ENCODE results near the gene ITGA11. TPM values are rescaled to one million over a fixed set of nuclear protein-coding genes. Genes with fewer than 3 reads are reported as not detected.
"Not testable (repeated sequence)": the region's sequence is repeated elsewhere in the genome, so short reads cannot be mapped to it uniquely, and the experiment has no call there.

ITGA11 gene
- total RNA-seq, 1 donor from 2014 or later = 4.5 TPM

DNA sequence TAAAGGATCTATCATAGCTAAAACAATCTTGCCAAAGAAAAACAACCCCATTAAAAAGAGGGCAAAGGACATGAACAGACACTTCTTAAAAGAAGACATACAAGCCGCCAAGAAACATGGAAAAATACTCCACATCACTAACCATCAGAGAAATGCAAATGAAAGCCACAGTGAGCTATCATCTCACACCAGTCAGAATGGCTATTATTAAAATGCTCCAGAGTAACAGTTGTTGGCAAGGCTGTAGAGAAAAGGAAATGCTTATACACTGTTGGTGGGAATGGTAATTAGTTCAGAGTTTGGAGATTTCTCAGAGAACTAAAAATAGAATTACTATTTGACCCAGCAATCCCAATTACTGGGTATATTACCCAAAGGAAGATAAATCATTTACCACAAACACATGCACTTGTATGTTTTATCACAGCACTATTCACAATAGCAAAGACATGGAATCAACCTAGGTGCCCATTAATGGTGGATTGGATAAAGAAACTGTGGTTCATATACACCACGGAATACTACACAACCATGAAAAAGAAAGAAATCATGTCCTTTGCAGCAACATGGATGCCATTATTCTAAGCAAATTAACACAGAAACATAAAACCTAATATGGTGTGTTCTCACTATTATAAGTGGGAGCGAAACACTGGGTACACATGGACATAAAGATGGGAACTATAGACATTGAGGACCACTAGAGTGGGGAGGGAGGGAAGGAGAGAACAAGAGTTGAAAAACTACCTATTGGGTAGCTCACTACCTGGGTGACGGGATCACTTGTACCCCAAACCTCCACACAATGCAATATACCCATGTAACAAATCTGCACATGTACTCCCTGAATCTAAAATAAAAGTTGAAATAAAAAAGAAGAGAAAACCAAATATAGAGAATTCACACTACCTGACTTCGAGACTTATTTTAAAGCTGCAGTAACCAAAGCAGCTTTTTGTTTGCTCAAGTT, 32.6 kb downstream of the ITGA11 start:
- DNase-seq (ENCODE audit: low spot score) = no peak

DNA sequence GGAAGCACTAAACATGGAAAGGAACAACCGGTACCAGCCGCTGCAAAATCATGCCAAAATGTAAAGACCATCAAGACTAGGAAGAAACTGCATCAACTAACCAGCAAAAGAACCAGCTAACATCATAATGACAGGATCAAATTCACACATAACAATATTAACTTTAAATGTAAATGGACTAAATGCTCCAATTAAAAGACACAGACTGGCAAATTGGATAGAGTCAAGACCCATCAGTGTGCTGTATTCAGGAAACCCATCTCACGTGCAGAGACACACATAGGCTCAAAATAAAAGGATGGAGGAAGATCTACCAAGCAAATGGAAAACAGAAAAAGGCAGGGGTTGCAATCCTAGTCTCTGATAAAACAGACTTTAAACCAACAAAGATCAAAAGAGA, 34.0 kb downstream of the ITGA11 start:
- DNase-seq (ENCODE audit: low spot score) = not testable (repeated sequence)

DNA sequence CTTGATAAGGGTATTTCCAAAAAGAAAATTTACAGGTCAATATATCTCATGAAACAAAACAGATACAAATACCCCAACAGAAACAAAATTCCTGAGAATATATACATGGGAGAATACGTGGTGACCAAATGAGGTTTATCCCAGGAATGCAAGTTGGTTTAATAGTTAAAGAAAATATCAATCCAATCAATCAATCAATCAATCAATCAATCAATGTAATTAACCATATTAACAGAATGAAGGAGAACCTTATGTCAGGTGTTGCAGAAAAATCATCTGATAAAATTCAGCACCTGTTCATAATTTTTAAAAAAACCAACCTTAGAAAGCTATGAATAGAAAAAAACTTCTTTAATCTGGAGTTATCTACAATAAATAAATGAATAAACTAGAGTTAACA, 35.9 kb downstream of the ITGA11 start:
- no peak for DNase-seq (ENCODE audit: low spot score)

DNA sequence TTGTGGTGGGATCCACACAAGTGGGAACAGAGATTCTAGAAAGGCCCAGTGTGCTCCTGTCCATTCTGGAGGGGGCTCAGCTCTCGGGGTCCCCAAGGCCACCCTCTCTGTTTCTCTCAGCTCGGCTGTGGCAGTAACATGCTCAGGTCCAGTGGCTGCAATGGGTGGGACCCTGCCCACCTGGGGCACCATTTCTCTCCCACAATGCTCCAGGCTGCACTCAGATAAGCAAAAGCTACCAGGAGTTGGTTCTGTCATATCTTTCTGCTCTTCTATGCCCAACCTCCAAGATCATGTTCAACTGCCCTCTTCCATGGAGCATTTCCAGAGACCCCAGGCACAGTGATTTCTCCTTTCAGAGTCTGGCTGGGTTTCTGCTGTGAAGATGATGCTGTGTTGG, 40.8 kb downstream of the ITGA11 start:
- peak; percentile 16 for DNase-seq (ENCODE audit: low spot score)

DNA sequence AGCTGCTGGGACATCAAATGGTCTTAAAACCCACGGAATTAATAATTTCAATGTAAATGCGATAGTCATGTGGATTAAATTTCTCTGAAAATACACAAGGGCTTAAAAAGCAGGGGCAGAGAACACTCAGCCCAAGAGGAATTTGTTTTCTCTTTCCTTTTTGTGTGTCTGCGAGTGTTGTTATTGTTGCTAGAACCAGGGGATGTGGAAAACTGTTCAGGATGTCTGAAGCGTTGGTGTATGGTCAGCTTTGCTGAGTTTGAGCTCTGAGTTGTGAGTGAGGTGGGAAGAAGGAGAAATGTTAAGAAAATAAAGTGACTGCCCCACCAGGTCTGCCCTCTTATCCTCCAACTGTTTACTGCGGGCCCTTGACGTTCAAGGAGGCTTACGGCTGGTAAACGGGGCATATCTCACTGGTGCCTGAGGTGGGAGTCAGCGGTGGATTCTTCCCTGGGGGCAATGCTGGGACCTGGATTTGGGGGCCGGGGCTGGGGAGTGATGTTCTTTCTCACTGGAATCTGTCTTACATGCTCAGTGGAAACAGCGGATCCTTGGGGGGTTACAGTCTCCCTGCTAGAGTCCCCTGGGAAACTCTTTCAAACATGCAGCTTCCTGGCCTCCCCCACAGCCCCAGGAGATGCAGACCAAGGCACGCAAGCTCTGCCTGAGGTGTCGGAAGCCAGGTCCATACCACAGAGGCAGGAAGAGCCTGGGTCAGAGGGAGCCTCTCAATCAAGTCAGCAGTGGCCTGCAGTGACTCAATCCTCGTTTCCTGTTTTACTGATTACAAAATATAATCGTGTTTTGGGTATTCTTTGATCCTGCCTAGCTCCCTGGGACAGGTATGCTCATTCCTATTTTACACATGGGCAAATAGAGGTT, 41.8 kb downstream of the ITGA11 start:
- peak; percentile 57 for DNase-seq (ENCODE audit: low spot score)

DNA sequence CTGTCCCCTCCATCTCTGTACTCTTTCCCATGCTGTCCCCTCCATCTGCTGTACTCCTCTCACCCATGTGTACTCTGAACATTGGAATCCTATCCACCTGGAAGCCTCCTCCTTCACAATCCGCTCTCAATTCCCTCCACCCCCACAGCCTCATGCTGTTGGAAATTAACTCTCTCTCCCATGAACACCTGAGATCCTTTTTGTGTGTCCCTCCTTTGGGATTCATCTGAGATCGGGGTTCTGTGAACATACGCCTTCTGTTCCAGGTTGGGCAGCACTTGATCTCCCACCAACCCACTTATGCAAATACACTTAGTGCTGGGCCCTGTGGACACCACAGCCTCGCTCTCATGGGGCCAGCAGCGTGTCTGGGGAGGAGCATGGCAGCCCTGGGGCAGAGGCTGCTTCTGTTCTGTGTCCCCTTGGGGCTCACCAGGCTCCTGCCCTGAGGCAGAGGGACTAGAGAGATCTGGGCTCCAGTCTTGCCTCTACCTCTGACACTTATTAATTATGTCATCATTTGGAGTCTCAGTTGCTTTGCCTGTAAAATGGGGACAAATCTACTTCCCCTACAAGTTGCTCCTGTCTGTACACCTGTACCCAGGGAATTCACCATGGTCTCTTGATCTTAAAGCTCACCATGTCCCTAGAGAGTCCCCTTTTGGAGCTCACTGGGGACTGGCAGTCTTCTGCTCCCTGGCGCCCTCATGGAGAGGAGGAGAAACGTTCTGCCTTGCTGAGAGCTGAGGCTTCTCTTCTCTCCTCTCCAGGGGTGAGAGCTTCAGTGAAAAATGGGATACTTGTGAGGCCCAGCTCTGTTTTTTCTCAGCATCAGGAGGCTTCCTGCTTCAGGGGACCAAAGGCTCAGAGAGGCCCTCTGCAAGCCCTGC, 42.7 kb downstream of the ITGA11 start:
- peak; percentile 26 for DNase-seq (ENCODE audit: low spot score)

DNA sequence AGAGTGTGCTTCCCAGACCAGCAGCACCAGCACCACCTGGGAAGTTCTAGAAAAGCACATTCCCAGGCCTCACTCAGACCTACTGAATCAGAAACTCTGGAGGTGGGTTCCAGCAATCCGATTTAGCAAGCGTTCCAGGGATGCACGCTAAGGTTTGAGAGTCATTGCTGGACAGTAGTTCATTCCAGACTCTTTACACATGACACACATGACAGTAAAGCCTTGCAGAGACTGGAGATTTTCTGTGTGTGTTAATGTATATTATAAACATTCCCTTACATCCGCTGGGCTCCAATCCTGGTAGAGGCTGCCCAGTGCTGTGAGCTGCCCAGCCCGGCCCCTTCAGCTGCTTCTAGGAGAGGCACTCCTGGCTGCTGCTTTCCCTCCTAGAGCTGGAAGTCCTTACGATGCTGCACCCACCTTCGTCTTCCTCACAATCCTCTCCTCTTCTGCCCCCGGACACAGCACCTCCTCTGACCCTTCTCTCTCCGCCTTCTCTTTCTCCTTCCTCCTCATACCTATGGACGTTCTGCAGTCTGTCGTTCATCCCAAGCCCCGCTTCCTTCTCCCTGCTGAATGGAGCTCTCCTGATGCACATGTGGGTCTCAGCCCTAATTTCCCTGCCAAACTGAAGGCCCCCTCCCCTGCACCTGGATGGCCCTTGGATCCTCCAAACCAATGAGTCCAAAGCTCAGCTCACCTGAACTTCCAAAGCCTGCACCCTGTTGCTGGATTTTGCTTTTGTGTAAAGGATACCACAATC, 44.4 kb downstream of the ITGA11 start:
- peak; percentile 43 for DNase-seq (ENCODE audit: low spot score)

DNA sequence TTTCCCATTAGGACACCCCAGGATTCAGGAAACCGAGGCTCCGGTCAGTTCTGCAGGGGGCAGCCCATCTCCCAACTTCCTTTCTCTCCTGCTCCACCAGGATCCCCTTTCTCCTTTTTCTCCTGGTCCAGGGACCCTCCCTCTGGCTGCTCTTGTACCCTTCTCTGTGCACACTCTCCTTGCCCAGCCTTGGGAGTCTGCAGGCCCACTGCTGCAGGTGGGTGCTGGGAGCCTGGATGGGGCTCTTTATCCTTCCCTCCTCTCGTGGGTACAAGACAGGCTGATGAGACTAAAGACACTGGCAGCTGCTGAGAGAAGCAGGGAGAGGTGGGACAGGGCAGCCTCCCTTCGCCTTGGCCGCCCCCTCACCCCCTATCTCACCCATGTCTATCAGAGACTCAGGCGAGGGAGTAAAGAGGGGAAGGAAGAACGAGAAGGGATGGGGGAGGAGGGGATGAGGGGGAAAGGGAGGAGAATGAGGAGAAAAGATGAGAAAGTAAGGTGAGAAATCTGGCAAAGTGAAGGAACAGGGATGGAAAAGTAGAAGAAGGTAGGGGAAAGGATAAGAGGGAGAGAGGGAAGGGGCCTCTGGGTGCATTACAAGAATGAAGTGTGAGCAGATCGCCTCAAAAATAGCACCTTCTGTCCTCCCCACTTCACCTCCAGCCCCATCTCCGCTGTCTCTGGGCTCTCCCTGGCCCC, 45.2 kb downstream of the ITGA11 start:
- peak; percentile 43 for DNase-seq (ENCODE audit: low spot score)

DNA sequence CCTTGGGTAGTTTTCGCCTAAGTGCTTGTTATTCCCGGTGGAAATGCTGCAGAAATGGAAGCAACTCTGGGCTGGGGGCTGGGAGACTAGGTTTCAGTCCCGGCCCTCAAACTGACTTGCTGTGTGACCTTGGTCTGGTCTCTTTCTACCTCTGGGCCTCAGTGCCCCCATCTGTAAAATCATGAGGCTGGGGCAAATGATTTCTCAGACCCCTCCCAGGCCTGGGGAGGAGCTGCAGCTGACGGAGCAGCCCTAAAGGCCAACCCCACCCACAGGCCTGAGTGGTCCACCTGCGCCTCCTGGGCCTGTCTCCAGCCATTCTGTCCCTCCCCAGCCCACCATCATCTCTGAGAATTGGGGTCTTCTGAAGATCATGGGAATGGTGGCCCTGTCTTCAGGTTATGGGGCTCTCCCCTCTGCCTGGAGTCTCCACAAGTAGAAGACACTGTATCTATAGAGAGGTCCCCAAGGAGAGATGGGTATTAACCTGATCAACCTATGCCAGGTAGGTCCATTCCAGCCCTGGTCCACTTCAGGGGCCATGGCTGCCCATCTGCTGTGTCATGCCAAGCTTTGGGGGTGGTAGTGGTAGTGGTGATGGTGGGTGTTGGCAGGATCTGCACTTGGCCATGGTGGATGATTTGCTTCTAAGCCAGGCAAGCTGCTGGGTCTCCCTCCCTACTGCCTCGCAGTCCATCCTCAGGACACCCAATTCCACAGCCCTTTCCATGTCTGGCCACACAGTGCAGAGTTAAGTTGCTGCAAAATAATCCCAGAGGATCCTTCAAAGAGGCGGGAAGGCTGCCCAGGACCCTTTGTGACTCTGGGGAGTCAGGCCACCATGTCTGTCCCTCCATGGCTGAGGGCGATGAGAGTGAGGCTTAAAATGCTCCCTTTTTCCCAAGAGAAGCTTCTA, 46.0 kb downstream of the ITGA11 start:
- DNase-seq (ENCODE audit: low spot score) = peak; percentile 59

DNA sequence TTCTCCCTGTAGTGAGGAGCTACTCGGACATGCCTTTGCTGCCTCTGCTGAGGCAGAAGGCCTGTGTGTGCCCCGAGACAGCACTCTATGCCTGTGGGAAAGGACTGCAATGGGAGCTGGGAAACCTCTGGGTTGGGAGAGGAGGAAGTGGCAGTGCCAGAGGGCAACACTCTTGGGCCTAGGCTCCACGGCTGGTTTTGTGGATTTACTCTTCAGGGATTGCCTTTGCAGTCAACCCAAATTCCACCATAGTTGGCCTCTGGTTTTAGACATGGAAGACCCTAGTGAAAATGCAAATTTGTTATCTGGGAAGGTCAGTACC, 46.8 kb downstream of the ITGA11 start:
- DNase-seq (ENCODE audit: low spot score) = peak; percentile 55

DNA sequence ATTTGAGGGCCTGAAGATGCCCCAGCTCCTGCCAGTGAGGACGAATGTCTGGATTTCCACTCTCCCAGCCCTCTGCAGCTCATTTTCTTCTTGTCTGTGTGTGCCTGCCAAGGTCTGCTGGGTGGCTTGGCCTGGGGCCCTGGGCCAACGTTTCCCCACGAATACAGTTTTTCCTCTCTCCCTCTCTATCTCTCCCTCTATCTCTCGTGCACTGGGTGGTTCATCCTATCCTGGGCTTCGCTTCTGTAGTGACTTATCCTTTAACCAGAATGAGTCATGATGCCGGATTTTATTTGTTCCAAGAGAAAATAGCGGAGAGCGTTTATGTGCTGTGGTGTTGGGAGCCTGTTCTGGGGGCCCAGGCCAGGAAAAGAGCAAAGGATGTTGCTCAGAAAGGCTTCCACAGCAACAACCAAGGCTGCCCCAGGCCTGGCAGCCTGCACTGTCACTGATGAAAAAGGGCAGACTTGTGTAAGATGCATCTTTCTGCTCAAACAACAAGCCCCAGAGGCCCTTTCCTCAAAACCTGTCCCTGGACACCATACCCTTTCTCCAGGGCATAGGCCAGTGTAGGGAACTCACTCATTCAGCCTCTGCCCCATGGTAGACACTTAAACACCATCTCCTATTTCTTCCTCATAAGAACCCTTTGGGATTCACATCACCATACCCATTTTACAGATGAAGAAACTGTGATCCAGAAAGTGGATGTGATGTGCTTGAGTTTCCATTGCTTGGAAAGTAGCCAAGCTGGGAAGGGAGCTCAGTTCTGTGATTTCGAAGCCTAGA, 47.3 kb downstream of the ITGA11 start:
- peak; percentile 88 for DNase-seq (ENCODE audit: low spot score)

DNA sequence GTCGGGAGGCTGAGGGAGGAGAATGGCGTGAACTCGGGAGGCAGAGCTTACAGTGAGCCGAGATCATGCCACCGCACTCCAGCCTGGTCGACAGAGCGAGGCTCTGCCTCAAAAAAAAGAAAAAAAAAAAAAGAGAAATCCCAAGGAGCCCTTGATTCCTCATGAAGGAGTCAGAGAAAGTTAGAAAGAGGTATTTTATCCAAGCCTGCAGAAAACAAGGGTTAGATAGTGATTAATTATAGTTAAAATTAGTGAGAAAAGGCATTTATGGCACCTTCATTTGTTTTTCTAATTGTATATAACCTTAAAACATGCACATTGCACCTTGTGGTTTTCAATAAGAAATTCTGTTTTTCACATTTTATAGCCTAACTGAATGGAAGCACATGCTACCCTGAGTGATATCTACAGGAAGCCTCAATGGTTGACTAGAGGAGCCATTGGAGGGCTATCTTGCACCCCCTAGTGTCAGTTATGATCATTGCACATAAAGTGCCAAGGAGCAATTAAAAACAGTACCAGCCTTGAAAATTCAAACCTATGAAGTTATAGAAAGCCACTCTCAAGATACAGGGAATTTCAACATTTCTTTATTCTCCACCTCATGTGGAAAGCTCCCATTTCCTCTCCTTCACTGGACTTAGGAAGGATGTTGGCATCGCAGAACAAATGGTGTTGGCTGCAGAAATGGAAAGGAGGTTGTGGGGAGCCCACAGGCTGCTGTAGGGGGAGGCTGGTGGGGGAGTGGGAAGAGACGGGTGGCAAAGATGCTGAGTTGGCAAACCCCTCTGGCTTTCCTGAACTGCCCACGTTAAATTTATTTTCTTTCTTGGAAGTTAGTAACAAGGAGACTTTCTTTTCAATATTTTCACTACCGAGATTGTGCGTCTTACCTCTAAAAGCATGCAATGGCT, 48.5 kb downstream of the ITGA11 start:
- DNase-seq (ENCODE audit: low spot score) = peak; percentile 1

DNA sequence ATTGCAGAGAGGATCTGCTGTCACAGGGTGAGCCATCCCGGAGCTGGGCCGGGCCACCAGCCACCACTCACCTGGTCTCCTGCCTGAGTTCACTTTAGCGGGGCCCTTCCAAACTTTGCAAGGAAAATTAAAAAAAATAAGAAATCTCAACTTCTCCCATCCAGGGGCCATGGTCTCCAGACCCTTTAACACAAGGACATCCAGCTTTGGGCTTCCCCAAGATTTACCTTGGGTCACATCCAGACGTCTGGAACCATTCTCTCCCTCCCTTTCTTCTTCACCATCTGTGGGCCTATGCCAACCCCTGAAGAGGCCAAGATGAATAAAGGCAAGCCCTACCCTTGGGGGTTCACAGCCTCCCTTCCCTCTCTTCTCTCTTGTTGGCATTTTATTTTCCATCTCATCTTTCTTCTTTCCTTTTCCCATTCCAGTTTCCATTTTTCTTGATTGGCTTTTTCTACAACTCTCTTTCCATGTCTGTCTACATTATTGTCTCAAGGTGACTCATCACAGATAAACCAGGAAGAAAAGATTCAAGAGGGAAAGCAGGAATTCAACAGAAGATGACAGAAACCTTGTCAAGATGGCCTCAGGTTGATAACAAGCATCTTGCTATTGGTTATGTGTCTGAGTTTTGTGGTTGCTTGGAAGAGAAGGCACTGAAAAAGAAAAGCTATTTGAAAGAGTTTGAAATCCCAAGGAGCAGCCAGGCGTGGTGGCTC, 49.5 kb downstream of the ITGA11 start:
- peak; percentile 22 for DNase-seq (ENCODE audit: low spot score)

DNA sequence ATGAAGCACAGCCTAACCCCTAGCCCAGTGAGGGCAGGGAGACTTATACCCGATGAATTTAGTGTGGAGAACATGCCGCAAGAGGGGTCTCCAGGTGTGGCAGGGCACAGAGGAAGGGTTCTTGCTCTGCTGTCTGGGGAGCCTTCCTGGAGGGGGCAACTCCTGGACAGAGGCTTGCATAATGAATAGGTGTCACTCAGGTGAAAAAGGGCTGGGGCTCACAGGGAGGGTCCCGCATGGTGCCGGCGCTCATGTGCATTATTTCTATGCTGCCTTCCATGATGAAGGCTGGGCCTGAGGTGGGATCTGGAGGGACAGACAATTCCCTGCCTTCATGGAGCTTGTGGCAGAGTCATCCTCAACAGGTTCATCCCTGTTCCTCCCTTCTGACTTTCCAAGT, 51.5 kb downstream of the ITGA11 start:
- DNase-seq (ENCODE audit: low spot score) = peak; percentile 65

DNA sequence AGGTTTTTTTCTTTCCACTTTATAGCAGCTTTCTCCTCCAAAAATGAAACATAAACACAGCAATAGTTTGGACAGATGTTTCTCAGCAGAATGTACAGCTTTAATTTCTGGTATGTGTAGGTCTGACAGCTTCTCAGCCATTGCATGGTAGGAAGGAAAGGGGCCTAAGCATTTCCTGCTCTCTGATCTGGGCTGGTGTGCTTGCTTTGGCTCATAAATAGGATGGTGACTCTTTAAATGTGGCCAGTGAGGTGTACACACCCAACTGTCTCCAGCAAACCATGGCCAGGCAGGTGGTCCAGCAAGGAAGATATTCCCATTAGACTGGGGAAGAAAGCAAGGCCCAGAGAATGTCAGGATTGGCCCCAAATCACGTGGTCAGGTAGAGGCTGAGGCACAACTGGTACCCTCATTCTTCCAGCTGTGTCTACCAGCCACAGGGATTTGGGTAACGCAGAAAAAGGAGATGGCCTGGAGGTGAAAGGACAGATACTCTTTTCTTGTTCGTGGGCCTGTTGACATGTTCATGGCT, 52.1 kb downstream of the ITGA11 start:
- DNase-seq (ENCODE audit: low spot score) = peak; percentile 45
